Ramos (cell line): ENCODE results near the gene NHERF1.

Experiments used
- in situ Hi-C: fragments of 300-500 bp; cut with MboI; formaldehyde crosslinking; loops from one replicate; pipeline ENCODE4 v1.14.3; 2022; ENCODE audit warnings: low sequenced_read_pairs; ENCODE audit not compliant: unreplicated experiment

The NHERF1 gene

GRCh38 chr17:74748529-74749278 is at the start of gene NHERF1:
NHERF1 (plus strand) TSS chr17:74748628; CDS start chr17:74748847, 219 bp downstream.
- in situ Hi-C loops = no loop called here

DNA sequence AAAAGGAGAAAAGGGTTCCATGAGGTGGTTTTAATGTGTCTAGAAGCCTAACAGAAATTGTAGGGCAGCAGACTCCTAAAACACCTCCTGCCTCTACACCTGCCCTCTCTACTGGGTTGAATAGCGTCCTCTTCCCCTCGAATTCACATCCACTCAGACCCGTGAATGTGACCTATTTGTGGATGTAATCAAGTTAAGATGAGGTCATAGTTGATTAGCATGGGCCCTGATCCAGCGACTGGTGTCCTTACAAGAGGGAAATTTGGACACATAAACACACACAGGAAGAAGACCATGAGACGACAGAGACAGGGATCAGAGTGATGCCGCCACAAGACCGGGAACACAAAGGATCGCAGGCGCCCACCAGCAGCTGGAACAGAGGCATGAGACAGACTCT is 49.2 kb upstream of the NHERF1 start:
- in situ Hi-C loops = no loop called here

- in situ Hi-C loops = no loop called here
Measured at GRCh38 chr17:74702116-74702871, 46.1 kb upstream of the NHERF1 start.

DNA sequence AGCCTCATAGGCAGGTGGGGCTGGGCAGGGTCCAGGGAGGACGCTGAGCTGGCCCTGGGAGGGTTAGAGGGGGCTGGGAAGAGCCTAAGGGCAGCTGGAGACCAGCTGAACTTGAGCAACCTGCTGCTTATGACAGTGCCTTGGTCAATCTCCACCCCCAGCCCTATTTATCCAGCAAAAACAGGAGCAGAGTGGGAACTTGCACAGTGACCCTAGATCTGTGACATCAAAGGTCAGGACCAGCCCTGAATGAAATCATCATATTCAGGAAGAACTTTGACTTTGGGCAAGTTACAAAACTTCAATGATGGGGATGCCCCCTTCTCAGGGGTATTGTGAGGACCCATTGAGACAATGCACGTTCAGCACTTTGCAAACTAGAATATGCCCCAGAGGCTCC is 45.1 kb upstream of the NHERF1 start:
- in situ Hi-C loops = no loop called here

DNA sequence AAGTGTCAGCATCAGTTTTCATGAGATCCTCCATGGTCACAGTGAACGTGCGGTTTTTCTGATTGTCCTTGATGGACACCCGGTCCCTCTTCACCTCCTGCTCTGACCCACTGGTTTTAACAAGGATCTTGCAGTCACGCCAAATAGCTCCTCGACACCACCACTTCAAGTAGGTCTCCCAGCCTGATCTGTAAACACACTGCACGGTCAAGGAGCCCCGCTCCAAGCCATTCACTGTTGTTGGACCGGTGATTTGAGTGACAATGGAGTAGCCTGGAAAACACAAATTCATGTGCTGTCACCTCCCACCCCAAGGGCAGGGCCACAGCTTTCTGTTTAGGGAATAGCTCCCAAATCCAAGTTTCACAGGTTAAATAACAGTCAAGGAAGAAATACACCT is 43.9 kb upstream of the NHERF1 start:
- in situ Hi-C loops = no loop called here

DNA sequence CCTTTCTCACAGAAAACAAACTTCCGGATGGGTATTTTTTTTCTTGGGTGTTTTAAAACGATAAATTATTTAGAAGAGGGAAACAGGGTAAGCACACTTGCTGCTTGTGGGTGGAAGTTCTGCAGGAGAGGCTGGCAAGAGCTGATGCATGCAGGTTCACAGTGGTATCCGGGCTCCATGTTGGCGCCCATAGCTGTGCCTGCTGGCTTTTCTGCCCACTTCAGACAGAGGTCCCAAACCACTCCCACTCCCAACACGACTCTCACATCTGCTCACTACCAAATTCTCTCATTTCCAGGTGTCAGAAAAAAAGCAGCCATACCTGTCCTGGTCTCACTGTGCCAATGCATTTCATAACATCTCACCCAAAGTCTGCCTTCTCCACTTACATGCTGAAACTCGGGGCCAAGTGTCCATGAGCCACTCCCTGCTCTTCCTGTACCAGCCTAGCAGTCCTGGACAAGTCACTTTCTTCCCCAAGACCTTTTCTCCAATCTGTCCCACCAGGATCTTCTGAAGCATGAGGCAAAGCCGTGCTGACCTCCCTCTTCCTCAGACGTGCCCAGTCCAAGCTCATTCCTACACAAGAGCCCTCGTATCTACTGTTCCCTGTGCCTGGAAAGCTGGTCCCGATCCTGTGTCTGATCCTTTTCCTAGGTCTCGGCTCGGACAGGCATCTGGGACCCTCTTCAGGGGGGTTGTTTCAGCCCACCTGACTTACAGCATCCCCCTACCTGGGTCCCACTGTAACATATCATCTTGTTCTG is 37.2 kb upstream of the NHERF1 start:
- in situ Hi-C loops = no loop called here

DNA sequence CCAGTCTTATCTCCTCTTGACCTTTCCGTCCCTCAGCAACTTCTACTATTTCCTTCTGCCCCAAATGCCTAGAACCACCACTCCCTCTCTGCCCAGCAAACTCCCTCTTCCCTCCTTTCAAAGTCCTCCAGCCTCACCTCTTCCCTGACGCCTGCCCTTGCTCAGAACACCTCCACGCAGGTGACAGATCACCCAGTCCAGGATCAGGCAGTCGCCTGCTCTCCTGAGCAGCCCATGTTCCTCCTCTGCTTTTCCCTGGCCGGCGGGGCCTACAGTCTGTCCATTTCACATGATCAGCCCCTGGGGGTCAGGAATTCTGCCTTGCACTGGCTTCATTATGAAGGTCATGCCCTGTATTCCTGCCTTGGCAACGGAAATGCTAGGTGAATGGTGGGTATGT is 36.1 kb upstream of the NHERF1 start:
- in situ Hi-C loops = no loop called here

GRCh38 chr17:74712756-74713155 is 35.7 kb upstream of the NHERF1 start, which contains the start of gene CD300LF:
CD300LF (minus strand) TSS chr17:74712923; CDS start chr17:74712866, 57 bp downstream.
- in situ Hi-C loops = no loop called here

- in situ Hi-C loops = no loop called here
Measured at GRCh38 chr17:74713171-74713755, 35.2 kb upstream of the NHERF1 start.

GRCh38 chr17:74715144-74715543 is 33.3 kb upstream of the NHERF1 start:
- in situ Hi-C loops = no loop called here

- in situ Hi-C loops = no loop called here
Measured at GRCh38 chr17:74720506-74720905, 27.9 kb upstream of the NHERF1 start.

GRCh38 chr17:74722782-74723181 is 25.6 kb upstream of the NHERF1 start:
- in situ Hi-C loops = no loop called here

- in situ Hi-C loops = no loop called here
Measured at GRCh38 chr17:74723891-74724290, 24.5 kb upstream of the NHERF1 start.

- in situ Hi-C loops = no loop called here
Measured at GRCh38 chr17:74725111-74725510, 23.3 kb upstream of the NHERF1 start.

DNA sequence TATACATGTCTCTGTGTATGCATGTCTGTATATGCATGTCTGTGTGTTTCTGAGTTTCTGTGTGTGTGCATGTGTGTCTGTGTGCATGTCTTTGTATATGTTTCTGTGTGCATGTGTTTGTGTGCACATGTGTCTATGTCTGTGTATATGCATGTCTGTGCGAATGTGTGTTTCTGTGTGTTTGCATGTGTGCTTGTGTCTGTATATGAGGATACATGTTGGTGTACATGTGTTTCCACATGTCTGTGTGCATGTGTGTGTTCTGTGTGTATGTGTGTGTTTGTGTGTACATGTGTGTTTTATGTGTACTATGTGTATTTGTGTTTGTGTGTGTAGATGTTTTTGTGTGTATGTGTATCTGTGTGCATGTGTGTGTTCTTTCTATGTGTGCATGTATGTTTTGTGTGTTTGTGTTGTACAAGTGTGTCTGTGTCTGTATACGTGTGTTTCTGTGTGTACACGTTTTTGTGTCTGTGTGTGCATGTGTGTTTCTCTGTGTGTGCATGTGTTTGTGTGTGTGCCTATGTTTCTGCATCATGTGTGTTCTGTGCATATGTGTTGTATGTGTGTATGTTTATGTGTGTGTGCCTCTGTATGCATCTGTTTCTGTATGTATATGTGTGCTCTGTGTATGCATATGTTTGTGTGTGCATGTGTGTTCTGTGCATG is 20.3 kb upstream of the NHERF1 start:
- in situ Hi-C loops = no loop called here

DNA sequence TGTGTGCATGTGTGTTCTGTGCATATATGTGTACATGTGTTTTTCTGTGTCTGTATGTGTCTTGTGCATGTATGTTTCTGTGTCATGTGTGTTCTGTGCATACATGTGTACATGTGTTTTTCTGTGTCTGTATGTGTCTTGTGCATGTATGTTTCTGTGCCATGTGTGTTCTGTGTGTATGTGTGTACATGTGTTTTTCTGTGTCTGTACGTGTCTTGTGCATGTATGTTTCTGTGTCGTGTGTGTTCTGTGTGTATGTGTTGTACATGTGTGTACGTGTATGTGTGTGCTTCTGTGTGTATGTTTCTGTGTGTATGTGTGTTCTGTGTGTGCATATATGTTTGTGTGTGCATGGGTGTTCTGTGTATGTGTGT is 19.7 kb upstream of the NHERF1 start:
- in situ Hi-C loops = no loop called here

DNA sequence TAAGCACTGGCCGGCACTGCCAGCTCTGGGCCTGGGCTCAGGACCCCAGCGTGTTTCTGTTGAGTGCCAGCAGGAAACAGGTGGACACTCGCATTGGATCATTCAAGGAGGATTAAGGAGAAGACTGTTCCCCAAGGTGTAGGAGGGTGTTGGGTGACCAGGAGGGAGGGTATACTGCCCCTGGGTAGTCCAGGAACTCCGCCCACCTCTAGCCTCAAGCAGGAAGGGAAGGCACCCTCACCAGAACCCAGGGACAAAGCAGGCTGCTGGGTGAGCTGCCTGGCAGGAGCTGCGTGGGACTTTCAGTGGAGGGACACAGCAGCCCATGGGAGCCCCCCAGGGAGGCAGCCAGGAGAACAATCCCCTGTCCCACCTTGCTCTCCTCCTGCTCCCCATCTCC is 19.1 kb upstream of the NHERF1 start:
- in situ Hi-C loops = no loop called here

GRCh38 chr17:74729866-74730265 is 18.6 kb upstream of the NHERF1 start:
- in situ Hi-C loops = no loop called here

DNA sequence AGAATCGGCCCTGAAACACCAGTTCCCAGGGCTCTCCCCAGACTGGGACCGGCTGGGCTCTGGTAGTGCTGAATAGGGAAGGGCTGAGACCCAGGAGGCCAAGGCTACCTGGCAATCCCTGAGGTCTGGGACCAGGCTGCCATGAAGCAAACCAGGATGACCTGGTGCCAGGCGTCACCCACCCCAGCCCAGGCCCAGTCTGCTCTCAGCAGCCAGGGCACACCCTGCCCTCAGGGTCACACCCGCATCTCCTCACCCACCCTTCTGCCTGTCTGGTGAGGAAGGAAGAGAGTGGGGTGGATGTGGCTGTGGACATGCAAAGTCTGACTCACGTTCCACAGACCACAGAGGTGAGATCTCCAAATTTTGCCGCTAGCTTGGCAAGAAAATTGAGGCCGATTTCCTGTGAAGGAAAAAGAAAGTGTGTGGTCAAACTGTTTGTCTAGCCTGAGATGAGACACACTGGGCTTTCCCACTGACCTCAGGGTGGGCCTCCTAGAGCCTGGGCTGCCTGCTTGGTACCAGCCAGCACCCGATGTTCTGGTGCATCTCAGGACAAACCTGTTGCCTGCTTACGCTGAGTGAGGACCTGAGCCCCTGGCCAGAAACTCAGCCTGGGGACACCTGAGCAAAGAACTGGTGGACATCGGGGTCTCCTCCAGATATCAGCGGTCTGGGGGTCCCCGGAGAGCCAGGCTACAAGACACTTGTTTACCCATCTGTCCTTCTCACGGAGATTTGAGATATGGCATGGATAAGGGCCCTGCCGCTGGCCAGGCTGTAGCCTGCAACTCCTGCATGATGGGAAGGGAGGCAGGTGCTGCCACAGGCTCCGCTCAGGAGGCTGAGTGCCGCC is 17.7 kb upstream of the NHERF1 start:
- in situ Hi-C loops = no loop called here
